GM21360 (cell line): ENCODE data around the gene EGFR.

Experiments used
- ATAC-seq: cut with Tn5 transposase; IDR thresholded peaks from one replicate; pipeline ENCODE4 v1.9.1; 2021; ENCODE audit warnings: mild to moderate bottlenecking, moderate library complexity; ENCODE audit not compliant: unreplicated experiment

Gene EGFR

DNA sequence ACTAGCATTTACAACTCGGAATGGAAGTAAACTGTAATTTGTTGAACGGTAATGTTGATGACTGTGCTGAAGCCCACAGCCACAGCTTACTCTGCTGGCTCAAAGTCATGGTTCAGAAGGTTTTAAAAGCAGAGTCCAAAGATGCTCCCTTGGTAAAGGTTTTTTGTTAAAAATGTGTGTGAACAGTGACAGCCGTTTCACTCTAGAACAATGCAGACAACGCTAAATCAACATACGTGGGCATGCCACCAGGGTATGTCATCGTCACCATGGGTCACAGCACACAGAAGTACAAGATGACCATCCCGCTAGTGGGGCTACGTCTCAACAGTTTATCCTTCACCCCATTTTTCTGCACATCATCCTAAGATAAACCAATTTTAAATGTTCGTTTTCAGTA lies 239.8 kb downstream of the EGFR start:
- no peak for ATAC-seq

GRCh38 chr7:55260171-55260570 lies 241.4 kb downstream of the EGFR start:
- ATAC-seq, result no peak

- ATAC-seq, result no peak
Observed at GRCh38 chr7:55260676-55261385, 242.0 kb downstream of the EGFR start.
